Astrocyte (in vitro differentiated cells and primary cell): Measurements from ENCODE around the gene KRT77.

Source experiments
- CTCF ChIP-seq: IDR thresholded peaks from 2 replicates; pipeline ENCODE4 v1.5.1; 2011; ENCODE audit warnings: low read depth, mild to moderate bottlenecking, inconsistent platforms, low read length, moderate library complexity; ENCODE audit not compliant: insufficient read depth
- EZH2 ChIP-seq: IDR thresholded peaks from 2 replicates; pipeline ENCODE4 v1.6.1; 2012; ENCODE audit warnings: mild to moderate bottlenecking, low read length, inconsistent platforms; ENCODE audit not compliant: insufficient read depth

GRCh38 chr12:52702338-52702737, 986 bp downstream of the KRT77 start:
- TF ChIP-seq CTCF (no peak), EZH2 (no peak)
